A673 (cell line): Measurements from ENCODE around the gene SFRP2. TPM values are rescaled to one million over a fixed set of nuclear protein-coding genes. Genes with fewer than 3 reads are reported as not detected.

ENCODE experiments used
- BruUV-seq: library from RNA; stranded (reverse); fragments of 400-500 nt; replicated peaks from 2 replicates; lab custom pipeline; 2021; lab: Mats Ljungman, UMichigan
- CTCF ChIA-PET: fragments of 300-600 bp; sonication (Branson Sonifier 250); formaldehyde crosslinking; loops from one replicate; lab custom pipeline; 2022; ENCODE audit warnings: antibody characterized with exemption; lab: Charles Lee
- POLR2A ChIA-PET: fragments of 300-600 bp; sonication (Branson Sonifier 250); formaldehyde crosslinking; loops from one replicate; lab custom pipeline; 2022; ENCODE audit warnings: antibody characterized with exemption; ENCODE audit not compliant: low non-redundant PET; lab: Charles Lee
- DNase-seq: peaks from one replicate; pipeline ENCODE4 v3.0.0-alpha.2; 2015; ENCODE audit warnings: low spot score
- H3K27ac ChIP-seq: fragments of 200-600 bp; sonication (generic); 2 replicates; pipeline ENCODE4 v1.5.1; 2016; ENCODE audit warnings: mixed run types, low read depth, mild to moderate bottlenecking, mixed read lengths, antibody characterized with exemption, low read length; ENCODE audit not compliant: poor library complexity, severe bottlenecking
- H3K27me3 ChIP-seq: fragments of 200-600 bp; sonication (generic); replicated peaks from 2 replicates; pipeline ENCODE4 v1.6.1; 2017; ENCODE audit warnings: mixed run types, low read depth, mild to moderate bottlenecking, mixed read lengths, antibody characterized with exemption, low read length; ENCODE audit not compliant: insufficient read depth, poor library complexity
- H3K36me3 ChIP-seq: fragments of 200-600 bp; sonication (generic); 2 replicates; pipeline ENCODE4 v1.6.1; 2016; ENCODE audit warnings: mixed run types, mild to moderate bottlenecking, mixed read lengths, antibody characterized with exemption, low read length; ENCODE audit not compliant: insufficient read depth, poor library complexity, severe bottlenecking
- H3K4me1 ChIP-seq: fragments of 200-600 bp; sonication (generic); 2 replicates; pipeline ENCODE4 v1.6.1; 2017; ENCODE audit warnings: mixed run types, mild to moderate bottlenecking, mixed read lengths, antibody characterized with exemption, low read length; ENCODE audit not compliant: insufficient read depth, poor library complexity, severe bottlenecking
- H3K4me3 ChIP-seq: fragments of 200-600 bp; sonication (generic); 2 replicates; pipeline ENCODE4 v1.5.1; 2016; ENCODE audit warnings: low read depth, mixed run types, mild to moderate bottlenecking, mixed read lengths, low read length; ENCODE audit not compliant: poor library complexity, severe bottlenecking
- H3K9me3 ChIP-seq: fragments of 200-600 bp; sonication (generic); 2 replicates; pipeline ENCODE4 v1.6.1; 2016; ENCODE audit warnings: mixed run types, low read depth, mild to moderate bottlenecking, mixed read lengths, antibody characterized with exemption, low read length; ENCODE audit not compliant: poor library complexity, severe bottlenecking
- CTCF ChIP-seq: fragments of 300-800, 200-600 bp; sonication (generic); conservative IDR thresholded peaks from 2 replicates; pipeline ENCODE4 v1.5.1; 2017; ENCODE audit warnings: low read depth, mild to moderate bottlenecking, antibody characterized with exemption, low read length, moderate library complexity, mixed read lengths
- EZH2 ChIP-seq: fragments of 200-600 bp; sonication (generic); IDR thresholded peaks from 2 replicates; pipeline ENCODE4 v1.6.1; 2017; ENCODE audit warnings: borderline replicate concordance, low read depth, mild to moderate bottlenecking, mixed read lengths, antibody characterized with exemption, low read length; ENCODE audit not compliant: poor library complexity, severe bottlenecking
- intact Hi-C: fragments of 100-400 bp; cut with micrococcal nuclease; formaldehyde crosslinking; loops from one replicate; pipeline ENCODE4 v1.10.0; 2022; ENCODE audit not compliant: unreplicated experiment
- total RNA-seq: library from RNA; stranded (reverse); gene quantifications from 2 replicates; pipeline ENCODE4 v1.2.3, GENCODE V29; 2021

SFRP2 gene
- total RNA-seq, 1 experiment from 2014 or later, result 1.4 TPM

- no peak overlapping the region for H3K4me3 ChIP-seq
- BruUV-seq, result no TSS peak
- H3K4me1 ChIP-seq, result no peaks in the 10 kb centered on the region
- no peak overlapping the region for H3K27ac ChIP-seq
- no peak for DNase-seq
- TF ChIP-seq CTCF (no peak), EZH2 (no peak)
- intact Hi-C loops, result no loop called here
- no peaks in the 10 kb centered on the region for H3K36me3 ChIP-seq
- peaks cover 81% of the 10 kb centered on the region for H3K27me3 ChIP-seq
- no peaks in the 10 kb centered on the region for H3K9me3 ChIP-seq
- CTCF ChIA-PET, result interaction anchor here (0.6 to 0.7 kb wide), 2 partner anchors 156 to 730 kb away, joined by 4 to 14 read pairs; no protein-coding TSS in a partner anchor
- POLR2A ChIA-PET, result no interaction called here
These were observed 2.2 kb upstream of the SFRP2 start for GRCh38 chr4:153790962-153791551.

GRCh38 chr4:153790500-153790865 is 1.6 kb upstream of the SFRP2 start:
- Histone ChIP-seq H3K27ac (no peak overlapping the region), H3K27me3 (peaks cover 82% of the 10 kb centered on the region), H3K4me3 (no peak overlapping the region), H3K9me3 (no peaks in the 10 kb centered on the region), H3K36me3 (no peaks in the 10 kb centered on the region), H3K4me1 (no peaks in the 10 kb centered on the region)
- no TSS peak for BruUV-seq
- POLR2A ChIA-PET, result no interaction called here
- CTCF ChIA-PET, result interaction anchor here (0.6 kb wide), 1 partner anchor 731 kb away, joined by 4 read pairs; no protein-coding TSS in a partner anchor
- TF ChIP-seq EZH2 (no peak), CTCF (no peak)
- intact Hi-C loops, result no loop called here
- DNase-seq, result no peak

- DNase-seq, result no peak
- no peaks in the 10 kb centered on the region for H3K9me3 ChIP-seq
- intact Hi-C loops, result loop anchor here (5.0 kb wide), 2 partner anchors 227 to 522 kb away; no protein-coding TSS in a partner anchor
- no peaks in the 10 kb centered on the region for H3K36me3 ChIP-seq
- BruUV-seq, result no TSS peak
- no peak overlapping the region for H3K4me3 ChIP-seq
- H3K27me3 ChIP-seq, result peaks cover 82% of the 10 kb centered on the region
- ChIA-PET CTCF (no interaction called here), POLR2A (no interaction called here)
- H3K4me1 ChIP-seq, result no peaks in the 10 kb centered on the region
- no peak for TF ChIP-seq CTCF
- TF ChIP-seq EZH2, result no peak
- H3K27ac ChIP-seq, result no peak overlapping the region
These were observed 1.0 kb upstream of the SFRP2 start for GRCh38 chr4:153789741-153790499.
